ENCODE results near the gene TNRC6C. TPM values are rescaled to one million over a fixed set of nuclear protein-coding genes. Genes with fewer than 3 reads are reported as not detected.

TNRC6C gene
- total and polyA plus RNA-seq, 12 donors: 2.2 to 31.4 (median 24.2) TPM

DNA sequence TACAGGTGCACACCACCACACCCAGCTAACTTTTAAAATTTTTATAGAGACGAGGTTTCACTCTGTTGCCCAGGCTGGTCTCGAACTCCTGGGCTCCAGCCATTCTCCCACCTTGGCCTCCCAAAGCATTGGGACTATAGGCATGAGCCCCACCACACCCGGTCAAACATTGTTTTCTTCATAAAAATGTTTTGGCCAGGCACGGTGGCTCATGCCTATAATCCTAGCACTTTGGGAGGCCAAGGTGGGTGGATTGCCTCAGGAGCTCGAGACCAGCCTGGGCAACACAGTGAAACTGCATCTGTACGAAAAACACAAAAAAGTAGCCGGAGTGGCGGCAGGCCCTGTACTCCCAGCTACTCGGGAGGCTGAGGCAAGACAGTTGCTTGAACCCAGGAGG, 157.9 kb downstream of the TNRC6C start:
- TF ChIP-seq, protein P1, sequence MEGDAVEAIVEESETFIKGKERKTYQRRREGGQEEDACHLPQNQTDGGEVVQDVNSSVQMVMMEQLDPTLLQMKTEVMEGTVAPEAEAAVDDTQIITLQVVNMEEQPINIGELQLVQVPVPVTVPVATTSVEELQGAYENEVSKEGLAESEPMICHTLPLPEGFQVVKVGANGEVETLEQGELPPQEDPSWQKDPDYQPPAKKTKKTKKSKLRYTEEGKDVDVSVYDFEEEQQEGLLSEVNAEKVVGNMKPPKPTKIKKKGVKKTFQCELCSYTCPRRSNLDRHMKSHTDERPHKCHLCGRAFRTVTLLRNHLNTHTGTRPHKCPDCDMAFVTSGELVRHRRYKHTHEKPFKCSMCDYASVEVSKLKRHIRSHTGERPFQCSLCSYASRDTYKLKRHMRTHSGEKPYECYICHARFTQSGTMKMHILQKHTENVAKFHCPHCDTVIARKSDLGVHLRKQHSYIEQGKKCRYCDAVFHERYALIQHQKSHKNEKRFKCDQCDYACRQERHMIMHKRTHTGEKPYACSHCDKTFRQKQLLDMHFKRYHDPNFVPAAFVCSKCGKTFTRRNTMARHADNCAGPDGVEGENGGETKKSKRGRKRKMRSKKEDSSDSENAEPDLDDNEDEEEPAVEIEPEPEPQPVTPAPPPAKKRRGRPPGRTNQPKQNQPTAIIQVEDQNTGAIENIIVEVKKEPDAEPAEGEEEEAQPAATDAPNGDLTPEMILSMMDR (IDR thresholded peaks at IDR 0.05): no peak
- ATAC-seq (no peak), DNase-seq (no peak)
- 96 to 97% methylated on average over 9 of the region's 9 CpGs for WGBS, 2 donors
- Histone ChIP-seq H3K27me3 (no peaks in the 10 kb centered on the region), H3K4me3 (no peak overlapping the region), H3K4me1 (peaks cover 17 to 48% (median 30%) of the 10 kb centered on the region in 9 donors), H3K27ac (no peak overlapping the region), H3K9me3 (no peaks in the 10 kb centered on the region), H3K36me3 (peaks cover 0 to 95% (median 9%) of the 10 kb centered on the region in 9 donors)
- intact Hi-C loops (cut with DNase I): loop anchor here in 1 of 10 donors (10.0 kb wide), 1 partner anchor 128 kb away; no protein-coding TSS in a partner anchor

DNA sequence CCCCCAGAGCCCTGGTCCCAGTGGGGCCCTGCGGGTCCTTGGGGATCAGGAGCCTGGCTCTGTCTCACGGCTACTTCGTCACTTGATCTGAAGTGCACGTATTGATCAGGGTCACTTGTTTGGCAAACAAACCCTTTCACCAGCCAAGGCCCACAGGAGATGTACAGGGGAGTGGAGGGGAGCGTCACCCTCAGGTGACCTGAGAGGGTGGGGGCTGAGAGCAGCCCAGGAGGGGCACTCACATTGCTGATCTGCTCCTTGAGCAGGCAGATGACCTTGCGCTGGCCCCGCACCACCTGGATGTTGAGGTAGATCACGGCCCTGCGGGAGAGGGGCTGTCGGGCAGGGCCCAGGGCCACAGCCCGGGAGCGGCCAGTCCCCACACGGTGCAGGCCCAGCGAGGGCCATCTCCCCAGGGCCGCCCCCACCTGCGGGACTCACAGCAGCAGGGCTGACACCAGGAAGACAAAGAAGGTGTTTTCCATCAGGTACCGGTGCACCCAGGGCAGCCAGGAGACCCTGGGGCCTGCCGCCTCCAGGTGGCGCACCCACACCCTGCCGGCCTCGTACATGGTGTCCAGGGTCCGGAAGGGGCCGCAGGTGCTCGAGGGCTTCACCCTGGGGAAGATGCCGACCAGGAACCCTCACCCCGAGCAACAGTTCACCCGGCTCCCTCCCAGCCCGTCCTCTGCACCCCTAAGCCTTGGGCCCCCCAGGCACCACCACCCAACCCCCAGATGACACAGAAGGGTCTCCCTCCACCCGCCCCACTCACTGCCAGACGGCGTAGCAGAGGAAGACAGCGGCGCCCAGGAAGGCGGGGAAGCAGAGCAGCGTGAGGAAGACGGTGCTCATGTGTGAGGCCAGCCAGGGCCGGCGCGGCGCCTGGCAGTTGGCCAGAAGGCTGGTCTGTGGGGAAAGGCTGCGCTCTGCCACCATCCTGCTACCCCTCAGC, 158.8 kb downstream of the TNRC6C start:
- Histone ChIP-seq H3K27ac (no peak overlapping the region), H3K27me3 (no peaks in the 10 kb centered on the region), H3K4me3 (no peak overlapping the region), H3K9me3 (no peaks in the 10 kb centered on the region), H3K4me1 (peaks cover 16 to 51% (median 26%) of the 10 kb centered on the region in 9 donors), H3K36me3 (peaks cover 0 to 95% (median 15%) of the 10 kb centered on the region in 9 donors)
- DNase-seq (no peak), ATAC-seq (peak in 4 of 8 donors; percentile 9 to 23 (median 14))
- TF ChIP-seq, protein P1 (IDR thresholded peaks at IDR 0.05): peak in 8 of 9 donors; percentile 18 to 41 (median 33)
- 68 to 71% methylated on average over 41 of the region's 41 CpGs for WGBS, 2 donors
- intact Hi-C loops (cut with DNase I): loop anchor here in 1 of 10 donors (10.0 kb wide), 1 partner anchor 127 kb away; no protein-coding TSS in a partner anchor

DNA sequence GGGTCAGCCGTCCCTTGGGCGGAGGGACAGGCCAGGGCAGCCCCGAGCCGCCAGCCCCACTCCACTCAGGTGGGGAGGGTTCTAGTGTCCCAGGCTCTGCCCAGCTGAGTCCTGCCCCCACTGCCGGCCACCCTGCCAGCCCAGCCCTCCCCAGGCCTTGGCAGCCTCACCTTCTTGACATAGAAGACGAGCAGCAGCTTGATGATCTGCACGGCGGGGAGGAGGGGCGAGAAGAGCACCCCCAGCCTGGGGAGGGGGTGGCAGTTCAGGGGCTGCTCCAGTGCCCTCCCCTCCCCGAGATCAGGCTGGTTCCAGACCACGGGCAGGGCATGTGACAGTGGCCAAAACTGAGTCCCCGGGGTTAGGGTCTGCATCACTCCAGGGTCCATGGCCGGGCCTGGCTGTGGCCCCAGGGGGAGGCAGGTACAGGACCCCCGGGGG, 160.3 kb downstream of the TNRC6C start:
- no peak for DNase-seq

DNA sequence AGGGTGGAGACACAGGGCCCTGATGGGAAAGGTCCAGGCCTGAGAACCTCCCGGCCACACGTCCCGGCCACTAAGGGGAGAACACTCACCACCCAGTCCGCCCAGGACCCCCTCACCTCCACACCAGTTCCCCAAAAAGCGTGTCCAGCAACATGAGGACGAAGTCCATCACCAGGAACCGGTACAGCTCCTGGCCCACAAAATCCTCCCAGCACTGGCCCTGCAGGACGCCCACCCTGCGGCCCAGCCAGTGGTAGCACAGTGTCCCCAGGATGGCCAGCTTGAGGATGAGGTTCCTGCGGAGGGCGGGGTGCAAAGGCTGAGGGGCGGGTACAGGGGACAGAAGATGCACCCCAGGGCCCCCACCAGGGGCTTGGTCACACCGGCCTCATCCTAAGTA, 162.0 kb downstream of the TNRC6C start:
- TF ChIP-seq, protein P1 (IDR thresholded peaks at IDR 0.05): no peak
- peaks cover 14 to 51% (median 19%) of the 10 kb centered on the region in 9 donors for H3K4me1 ChIP-seq
- 97 to 98% methylated on average over 13 of the region's 13 CpGs for WGBS, 2 donors
- no peaks in the 10 kb centered on the region for H3K27me3 ChIP-seq
- intact Hi-C loops (cut with DNase I): no loop called here
- H3K9me3 ChIP-seq: no peaks in the 10 kb centered on the region
- H3K27ac ChIP-seq: peak overlapping the region in 1 of 10 donors; percentile 72
- DNase-seq (no peak), ATAC-seq (no peak)
- H3K36me3 ChIP-seq: peaks cover 0 to 97% (median 38%) of the 10 kb centered on the region in 9 donors
- no peak overlapping the region for H3K4me3 ChIP-seq

More for the DNA sequence above, 160.3 kb downstream of the TNRC6C start:
- no peaks in the 10 kb centered on the region for H3K9me3 ChIP-seq
- no peaks in the 10 kb centered on the region for H3K27me3 ChIP-seq
- ATAC-seq: no peak
- TF ChIP-seq, protein P1 (IDR thresholded peaks at IDR 0.05): no peak
- H3K27ac ChIP-seq: no peak overlapping the region
- H3K4me1 ChIP-seq: peaks cover 5 to 46% (median 14%) of the 10 kb centered on the region in 9 donors
- 84 to 88% methylated on average over 14 of the region's 14 CpGs for WGBS, 2 donors
- H3K36me3 ChIP-seq: peaks cover 0 to 95% (median 25%) of the 10 kb centered on the region in 9 donors
- intact Hi-C loops (cut with DNase I): loop anchor here in 1 of 10 donors (10.0 kb wide), 1 partner anchor 126 kb away; no protein-coding TSS in a partner anchor
- no peak overlapping the region for H3K4me3 ChIP-seq

All from heart right ventricle (tissue), 16 donors.